Measurements from ENCODE around the gene CSF1. TPM values are rescaled to one million over a fixed set of nuclear protein-coding genes. Genes with fewer than 3 reads are reported as not detected.

CSF1 gene
- total RNA-seq, 1 donor from 2014 or later, result 53.4 TPM

DNA sequence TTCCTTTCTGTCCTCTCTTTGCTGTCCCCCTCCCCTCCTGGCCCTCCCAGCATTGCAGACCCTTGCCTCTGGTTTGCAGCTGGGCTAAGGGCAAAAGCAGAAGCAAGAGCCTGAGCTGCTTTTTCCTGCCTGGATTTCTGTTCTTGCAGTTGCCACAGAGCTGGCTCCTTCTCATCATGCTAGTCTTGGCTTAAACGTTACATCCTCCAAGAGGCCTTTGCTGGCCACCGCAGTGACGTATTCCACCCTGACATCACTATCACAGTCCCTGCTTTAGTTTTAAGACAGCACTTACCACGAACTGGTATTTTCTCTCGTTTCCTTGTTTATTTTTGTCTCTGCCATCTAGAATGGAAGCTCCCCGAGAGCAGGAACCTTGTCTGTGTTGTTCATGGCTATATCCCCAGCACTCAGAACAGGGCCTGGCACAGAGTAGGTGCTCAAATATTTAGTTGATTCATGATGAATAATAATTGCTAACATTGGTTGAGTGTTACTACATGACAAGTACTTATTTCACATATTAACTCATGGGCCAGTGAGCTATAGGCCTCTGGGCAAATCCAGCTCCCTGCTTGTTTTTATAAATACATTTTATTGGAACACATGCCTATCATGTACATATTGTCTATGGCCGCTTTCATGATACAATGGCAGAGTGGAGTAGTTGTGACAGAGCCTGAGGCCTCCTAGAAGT, 13.2 kb upstream of the CSF1 start:
- DNase-seq (ENCODE audit: low read depth), result no peak
- no peaks in the 10 kb centered on the region for H3K36me3 ChIP-seq (ENCODE audit: control insufficient read depth, insufficient read depth, low read length)
- TF ChIP-seq, protein P1, sequence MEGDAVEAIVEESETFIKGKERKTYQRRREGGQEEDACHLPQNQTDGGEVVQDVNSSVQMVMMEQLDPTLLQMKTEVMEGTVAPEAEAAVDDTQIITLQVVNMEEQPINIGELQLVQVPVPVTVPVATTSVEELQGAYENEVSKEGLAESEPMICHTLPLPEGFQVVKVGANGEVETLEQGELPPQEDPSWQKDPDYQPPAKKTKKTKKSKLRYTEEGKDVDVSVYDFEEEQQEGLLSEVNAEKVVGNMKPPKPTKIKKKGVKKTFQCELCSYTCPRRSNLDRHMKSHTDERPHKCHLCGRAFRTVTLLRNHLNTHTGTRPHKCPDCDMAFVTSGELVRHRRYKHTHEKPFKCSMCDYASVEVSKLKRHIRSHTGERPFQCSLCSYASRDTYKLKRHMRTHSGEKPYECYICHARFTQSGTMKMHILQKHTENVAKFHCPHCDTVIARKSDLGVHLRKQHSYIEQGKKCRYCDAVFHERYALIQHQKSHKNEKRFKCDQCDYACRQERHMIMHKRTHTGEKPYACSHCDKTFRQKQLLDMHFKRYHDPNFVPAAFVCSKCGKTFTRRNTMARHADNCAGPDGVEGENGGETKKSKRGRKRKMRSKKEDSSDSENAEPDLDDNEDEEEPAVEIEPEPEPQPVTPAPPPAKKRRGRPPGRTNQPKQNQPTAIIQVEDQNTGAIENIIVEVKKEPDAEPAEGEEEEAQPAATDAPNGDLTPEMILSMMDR (IDR thresholded peaks at IDR 0.05; ENCODE audit: insufficient read depth, low read length, poor library complexity, severe bottlenecking), result no peak

DNA sequence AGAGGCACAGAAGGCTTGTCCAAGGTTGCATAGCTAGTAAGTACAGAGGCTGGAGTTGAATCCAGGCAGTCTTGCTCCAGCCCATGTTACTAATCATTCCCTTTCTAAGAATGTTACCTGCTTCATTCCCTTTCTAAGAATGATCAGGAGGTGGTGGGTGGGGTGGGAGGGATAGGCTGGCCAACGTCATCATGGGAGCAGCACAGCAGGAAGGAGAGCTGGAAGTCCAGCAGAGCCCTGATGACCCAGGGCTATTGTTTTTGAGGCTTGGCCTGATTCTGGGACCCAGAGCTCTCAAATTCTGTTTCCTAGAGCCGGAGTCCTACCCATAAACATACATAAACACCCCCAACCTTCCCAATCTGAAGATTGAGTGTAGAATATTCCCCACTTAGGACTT, 11.8 kb upstream of the CSF1 start:
- TF ChIP-seq, protein P1 (IDR thresholded peaks at IDR 0.05; ENCODE audit: insufficient read depth, low read length, poor library complexity, severe bottlenecking), result no peak
- H3K36me3 ChIP-seq (ENCODE audit: control insufficient read depth, insufficient read depth, low read length), result no peaks in the 10 kb centered on the region
- DNase-seq (ENCODE audit: low read depth), result no peak
- H3K27me3 ChIP-seq (ENCODE audit: control insufficient read depth, insufficient read depth, low read length), result no peaks in the 10 kb centered on the region
- no peak overlapping the region for H3K4me3 ChIP-seq (ENCODE audit: low read depth, low read length)

More for the DNA sequence above, 13.2 kb upstream of the CSF1 start:
- H3K4me3 ChIP-seq (ENCODE audit: low read depth, low read length), result no peak overlapping the region
- no peaks in the 10 kb centered on the region for H3K27me3 ChIP-seq (ENCODE audit: control insufficient read depth, insufficient read depth, low read length)

DNA sequence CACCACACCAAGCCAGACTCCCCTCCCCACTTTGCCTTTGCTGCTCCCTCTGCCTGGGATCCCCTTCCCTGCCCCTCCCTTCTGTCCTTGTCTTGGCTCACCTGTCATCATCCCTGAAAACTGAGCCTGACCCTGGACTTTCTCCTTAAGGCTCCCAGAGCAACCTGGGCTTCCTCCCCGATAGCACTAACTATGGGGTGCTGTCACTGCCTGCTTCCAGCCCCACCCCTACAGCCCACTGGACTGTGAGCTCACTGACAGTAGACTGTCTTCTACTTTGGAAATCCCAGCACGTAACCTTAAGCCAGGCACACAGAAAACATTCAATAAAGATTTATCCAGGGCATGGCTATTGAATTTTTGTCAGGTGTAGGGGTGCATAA, 9.5 kb upstream of the CSF1 start:
- Histone ChIP-seq H3K4me3 (ENCODE audit: low read depth, low read length) (no peak overlapping the region), H3K27me3 (ENCODE audit: control insufficient read depth, insufficient read depth, low read length) (no peaks in the 10 kb centered on the region), H3K36me3 (ENCODE audit: control insufficient read depth, insufficient read depth, low read length) (no peaks in the 10 kb centered on the region)
- no peak for DNase-seq (ENCODE audit: low read depth)
- TF ChIP-seq, protein P1 (IDR thresholded peaks at IDR 0.05; ENCODE audit: insufficient read depth, low read length, poor library complexity, severe bottlenecking), result no peak

DNA sequence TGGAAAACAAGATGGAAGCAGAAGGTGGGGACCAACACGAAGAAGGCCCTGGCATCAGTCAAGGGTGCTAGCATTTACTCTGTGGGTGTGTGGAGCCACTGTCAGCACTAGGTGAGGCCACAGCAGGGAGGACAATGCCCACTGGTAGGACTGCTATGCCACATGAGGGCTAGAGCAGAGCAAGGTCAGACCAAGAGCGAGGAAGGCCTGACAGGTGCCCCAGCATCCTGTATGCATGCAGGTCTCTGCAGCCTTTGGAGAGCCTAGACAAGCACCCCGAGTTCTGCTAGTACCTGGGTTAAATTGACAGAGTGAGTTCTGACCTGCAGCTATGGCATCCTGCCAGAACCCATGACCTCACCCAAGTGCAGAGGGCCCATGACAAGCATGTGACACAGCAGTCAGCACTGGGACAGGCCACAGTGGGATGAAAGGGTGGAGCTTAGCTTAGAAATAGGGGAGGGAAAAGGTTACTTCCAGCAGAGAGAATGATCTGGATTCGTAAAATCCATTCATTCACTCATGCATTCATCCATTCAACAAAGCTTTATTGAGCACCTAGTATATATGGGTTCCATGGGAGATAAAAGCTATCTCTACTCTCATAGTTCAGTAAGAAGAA, 9.0 kb upstream of the CSF1 start:
- no peaks in the 10 kb centered on the region for H3K27me3 ChIP-seq (ENCODE audit: control insufficient read depth, insufficient read depth, low read length)
- DNase-seq (ENCODE audit: low read depth), result no peak
- H3K4me3 ChIP-seq (ENCODE audit: low read depth, low read length), result no peak overlapping the region
- TF ChIP-seq, protein P1 (IDR thresholded peaks at IDR 0.05; ENCODE audit: insufficient read depth, low read length, poor library complexity, severe bottlenecking), result no peak
- H3K36me3 ChIP-seq (ENCODE audit: control insufficient read depth, insufficient read depth, low read length), result no peaks in the 10 kb centered on the region

DNA sequence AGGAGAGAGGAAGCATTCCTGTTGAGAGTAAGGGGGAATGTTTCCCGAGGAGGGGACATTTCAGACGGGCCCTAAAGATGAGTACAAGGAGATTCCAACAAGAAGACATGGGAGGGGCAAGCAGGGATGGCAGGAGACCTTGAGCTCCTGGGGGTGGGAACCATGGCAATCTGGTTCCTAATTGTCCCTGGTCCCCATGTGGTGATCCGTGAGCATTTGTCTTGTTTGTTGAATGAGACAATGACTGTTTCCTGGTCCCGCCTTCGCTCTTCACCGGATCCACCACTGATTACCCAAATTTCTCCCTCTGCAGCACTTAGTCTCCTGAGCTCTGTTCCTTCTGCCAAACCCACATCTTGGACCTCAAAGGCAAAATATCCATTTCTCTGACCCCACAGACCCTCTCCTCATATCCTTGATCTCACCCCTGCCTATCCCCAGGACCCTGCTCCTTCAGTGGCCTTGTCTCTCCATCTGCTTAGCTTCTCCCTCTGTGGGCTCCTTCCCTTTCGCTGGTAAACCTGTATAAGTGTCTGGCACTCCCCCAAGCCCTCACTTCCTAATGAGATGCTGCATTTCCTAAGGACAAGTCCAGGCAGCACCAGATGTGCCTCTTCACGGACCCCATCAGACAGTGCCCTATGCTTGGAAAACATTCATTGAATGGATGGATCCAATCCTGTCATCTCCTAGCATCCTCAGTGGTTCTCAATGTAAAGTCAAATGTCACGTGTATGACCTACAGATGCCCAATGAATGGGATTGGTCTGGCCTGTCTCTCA, 8.3 kb upstream of the CSF1 start:
- no peaks in the 10 kb centered on the region for H3K36me3 ChIP-seq (ENCODE audit: control insufficient read depth, insufficient read depth, low read length)

More for the DNA sequence above, 8.3 kb upstream of the CSF1 start:
- TF ChIP-seq, protein P1 (IDR thresholded peaks at IDR 0.05; ENCODE audit: insufficient read depth, low read length, poor library complexity, severe bottlenecking), result no peak
- H3K27me3 ChIP-seq (ENCODE audit: control insufficient read depth, insufficient read depth, low read length), result no peaks in the 10 kb centered on the region
- H3K4me3 ChIP-seq (ENCODE audit: low read depth, low read length), result no peak overlapping the region
- DNase-seq (ENCODE audit: low read depth), result no peak

Measured in kidney epithelial cell (primary cell).